IPS-18a (cell line): Measurements from ENCODE around the gene MICALL1.

Experiments
- H3K27ac ChIP-seq: one replicate; pipeline ENCODE4 v1.5.1; 2013; ENCODE audit warnings: low read length
- H3K27me3 ChIP-seq: one replicate; pipeline ENCODE4 v1.6.1; 2013; ENCODE audit warnings: mild to moderate bottlenecking, low read length; ENCODE audit not compliant: control insufficient read depth, insufficient read depth
- H3K36me3 ChIP-seq: one replicate; pipeline ENCODE4 v1.6.1; 2013; ENCODE audit warnings: low read depth, low read length; ENCODE audit not compliant: control insufficient read depth
- H3K4me1 ChIP-seq: one replicate; pipeline ENCODE4 v1.6.1; 2013; ENCODE audit warnings: low read depth, low read length; ENCODE audit not compliant: control insufficient read depth
- H3K4me3 ChIP-seq: one replicate; pipeline ENCODE4 v1.5.1; 2013; ENCODE audit warnings: low read length
- H3K9ac ChIP-seq: one replicate; pipeline ENCODE4 v1.6.1; 2013; ENCODE audit warnings: mild to moderate bottlenecking, low read length, moderate library complexity
- H3K9me3 ChIP-seq: one replicate; pipeline ENCODE4 v1.6.1; 2013; ENCODE audit warnings: low read depth, low read length; ENCODE audit not compliant: control insufficient read depth

Gene MICALL1

GRCh38 chr22:37983860-37984791 lies 78.0 kb downstream of the MICALL1 start, which contains the start of gene SOX10:
TSS of gene SOX10 (minus strand) at chr22:37984555. CDS start at chr22:37983784, 771 bp downstream.
- Histone ChIP-seq H3K27me3 (peaks cover 12% of the 10 kb centered on the region), H3K9ac (no peak within 1 kb of the TSS), H3K4me3 (peak within 1 kb of the TSS; percentile 34)

GRCh38 chr22:37985050-37985585 lies 79.0 kb downstream of the MICALL1 start:
- no peak overlapping the region for H3K9ac ChIP-seq
- H3K36me3 ChIP-seq: no peaks in the 10 kb centered on the region
- peaks cover 12% of the 10 kb centered on the region for H3K27me3 ChIP-seq
- no peaks in the 10 kb centered on the region for H3K9me3 ChIP-seq
- H3K4me3 ChIP-seq: no peak overlapping the region
- no peak overlapping the region for H3K27ac ChIP-seq
- H3K4me1 ChIP-seq: peaks cover 2% of the 10 kb centered on the region

More at GRCh38 chr22:37983860-37984791, 78.0 kb downstream of the MICALL1 start, which contains the start of gene SOX10:
- no peaks in the 10 kb centered on the region for H3K9me3 ChIP-seq
- H3K27ac ChIP-seq: no peak within 1 kb of the TSS
- H3K4me1 ChIP-seq: peaks cover 6% of the 10 kb centered on the region
- no peaks in the 10 kb centered on the region for H3K36me3 ChIP-seq

DNA sequence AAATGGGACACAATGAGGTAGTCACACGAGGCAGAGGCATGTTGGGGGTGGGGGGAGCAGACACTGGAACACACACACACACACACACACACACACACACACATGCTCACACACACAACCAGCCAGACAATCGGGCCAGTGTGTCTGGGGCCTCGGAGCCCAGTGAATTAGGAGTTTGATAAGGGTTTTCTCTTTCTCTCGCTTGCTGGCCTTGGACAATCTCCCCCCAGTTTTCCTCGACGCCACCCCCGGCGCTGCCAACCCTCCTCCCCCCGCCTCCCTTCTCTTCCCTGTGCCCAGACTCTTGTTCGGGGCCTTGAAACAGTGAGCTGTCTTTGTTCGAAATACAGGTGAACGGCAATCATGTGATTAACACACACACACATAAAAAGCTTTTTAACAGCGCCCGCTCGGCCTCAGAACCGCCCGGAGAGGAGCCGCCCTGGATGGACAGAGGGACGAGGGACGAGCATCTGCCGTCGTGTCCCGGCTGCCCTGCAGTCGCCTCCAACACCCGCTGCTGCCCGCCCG lies 79.7 kb downstream of the MICALL1 start:
- no peak overlapping the region for H3K9ac ChIP-seq
- H3K9me3 ChIP-seq: no peaks in the 10 kb centered on the region
- no peak overlapping the region for H3K4me3 ChIP-seq
- H3K36me3 ChIP-seq: no peaks in the 10 kb centered on the region
- peaks cover 2% of the 10 kb centered on the region for H3K4me1 ChIP-seq
- peaks cover 12% of the 10 kb centered on the region for H3K27me3 ChIP-seq
- H3K27ac ChIP-seq: no peak overlapping the region

- Histone ChIP-seq H3K27me3 (peaks cover 12% of the 10 kb centered on the region), H3K27ac (no peak overlapping the region), H3K9ac (no peak overlapping the region), H3K4me3 (no peak overlapping the region), H3K4me1 (peaks cover 2% of the 10 kb centered on the region), H3K9me3 (no peaks in the 10 kb centered on the region), H3K36me3 (no peaks in the 10 kb centered on the region)
These were observed 80.3 kb downstream of the MICALL1 start for GRCh38 chr22:37986371-37986770.

DNA sequence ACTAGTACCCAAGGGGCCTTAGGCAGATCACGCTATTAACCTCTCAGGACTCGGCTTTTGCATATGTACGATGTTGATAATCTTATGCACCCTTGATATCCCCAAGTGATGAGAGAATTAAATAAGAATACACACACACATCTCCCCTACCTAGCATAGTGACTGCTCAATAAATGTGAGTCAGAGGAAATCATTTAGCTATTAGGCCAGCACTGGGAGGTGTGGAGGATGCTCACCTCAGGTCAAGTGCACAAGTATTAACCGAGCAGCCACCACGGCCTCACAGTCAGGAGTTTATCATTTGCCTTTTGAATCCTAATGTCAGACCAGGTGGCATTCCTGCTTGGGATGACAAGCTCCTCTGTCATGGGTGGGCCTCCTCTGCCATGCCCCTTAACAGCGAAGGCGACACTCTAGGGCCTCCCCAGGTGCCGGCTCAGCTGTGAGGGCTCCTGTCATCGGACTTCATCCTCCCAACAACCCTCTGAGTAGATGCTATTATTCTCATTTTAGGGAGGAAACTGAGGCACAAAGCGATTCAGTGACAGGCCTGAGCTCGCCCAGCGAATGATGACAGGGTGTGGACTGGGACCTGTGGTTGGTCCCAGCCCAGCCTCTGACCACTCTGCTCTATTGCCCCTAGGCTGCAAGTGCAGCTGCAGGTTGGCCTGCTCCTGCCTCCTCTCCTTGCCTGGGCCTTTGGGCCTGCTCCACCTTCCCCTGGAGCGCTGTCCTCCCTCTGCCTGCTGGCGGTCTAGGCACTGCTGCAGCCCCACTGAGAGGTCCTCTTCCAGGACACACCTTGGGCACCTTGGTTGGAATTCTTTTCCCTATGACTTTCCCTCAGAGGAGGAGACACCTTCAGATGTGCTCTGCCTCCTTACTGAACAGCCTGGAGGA lies 83.3 kb downstream of the MICALL1 start:
- no peak overlapping the region for H3K27ac ChIP-seq
- H3K9ac ChIP-seq: no peak overlapping the region
- peaks cover 2% of the 10 kb centered on the region for H3K4me1 ChIP-seq
- H3K27me3 ChIP-seq: no peaks in the 10 kb centered on the region
- no peak overlapping the region for H3K4me3 ChIP-seq
- no peaks in the 10 kb centered on the region for H3K9me3 ChIP-seq
- no peaks in the 10 kb centered on the region for H3K36me3 ChIP-seq

DNA sequence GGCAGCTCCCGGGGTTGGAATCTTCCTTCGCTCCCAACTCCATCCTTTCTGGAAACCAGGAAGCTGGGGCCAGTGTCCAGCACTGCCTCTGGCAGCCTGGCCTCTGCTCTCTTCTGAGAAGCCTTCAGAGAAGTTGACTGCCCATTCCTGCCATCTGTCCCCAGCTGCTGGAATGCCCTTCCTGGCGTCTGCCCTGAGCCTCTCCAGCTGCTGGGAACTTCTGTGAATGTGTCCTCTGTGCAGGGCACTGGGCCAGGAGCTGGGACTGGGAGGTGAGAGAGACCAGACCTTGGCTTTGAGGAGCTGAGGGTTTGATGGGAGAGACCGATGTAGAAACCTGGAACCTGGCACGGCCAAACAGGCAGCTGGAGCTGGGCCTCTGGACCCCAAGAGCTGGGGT lies 84.2 kb downstream of the MICALL1 start:
- H3K4me3 ChIP-seq: no peak overlapping the region
- H3K9ac ChIP-seq: no peak overlapping the region
- H3K27ac ChIP-seq: no peak overlapping the region
- no peaks in the 10 kb centered on the region for H3K36me3 ChIP-seq
- no peaks in the 10 kb centered on the region for H3K9me3 ChIP-seq
- no peaks in the 10 kb centered on the region for H3K4me1 ChIP-seq
- no peaks in the 10 kb centered on the region for H3K27me3 ChIP-seq

DNA sequence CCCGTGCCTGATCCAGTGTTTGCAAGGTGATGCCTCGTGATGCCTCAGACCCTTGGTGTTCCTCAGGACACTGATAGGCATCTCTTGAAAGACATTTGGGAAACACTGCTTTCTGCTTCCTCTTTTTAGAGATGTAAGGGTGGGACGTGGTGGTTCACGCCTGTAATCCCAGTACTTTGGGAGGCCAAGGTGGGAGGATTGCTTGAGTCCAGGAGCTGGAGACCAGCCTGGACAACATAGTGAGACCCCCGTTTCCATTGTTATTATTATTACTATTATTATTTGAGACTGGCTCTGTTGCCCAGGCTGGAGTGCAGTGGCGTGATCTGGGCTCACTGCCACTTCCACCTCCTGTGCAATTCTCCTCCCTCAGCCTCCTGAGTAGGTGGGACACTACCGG lies 84.8 kb downstream of the MICALL1 start:
- Histone ChIP-seq H3K27me3 (no peaks in the 10 kb centered on the region), H3K36me3 (no peaks in the 10 kb centered on the region), H3K9me3 (no peaks in the 10 kb centered on the region), H3K27ac (no peak overlapping the region), H3K4me3 (no peak overlapping the region), H3K4me1 (no peaks in the 10 kb centered on the region), H3K9ac (no peak overlapping the region)

DNA sequence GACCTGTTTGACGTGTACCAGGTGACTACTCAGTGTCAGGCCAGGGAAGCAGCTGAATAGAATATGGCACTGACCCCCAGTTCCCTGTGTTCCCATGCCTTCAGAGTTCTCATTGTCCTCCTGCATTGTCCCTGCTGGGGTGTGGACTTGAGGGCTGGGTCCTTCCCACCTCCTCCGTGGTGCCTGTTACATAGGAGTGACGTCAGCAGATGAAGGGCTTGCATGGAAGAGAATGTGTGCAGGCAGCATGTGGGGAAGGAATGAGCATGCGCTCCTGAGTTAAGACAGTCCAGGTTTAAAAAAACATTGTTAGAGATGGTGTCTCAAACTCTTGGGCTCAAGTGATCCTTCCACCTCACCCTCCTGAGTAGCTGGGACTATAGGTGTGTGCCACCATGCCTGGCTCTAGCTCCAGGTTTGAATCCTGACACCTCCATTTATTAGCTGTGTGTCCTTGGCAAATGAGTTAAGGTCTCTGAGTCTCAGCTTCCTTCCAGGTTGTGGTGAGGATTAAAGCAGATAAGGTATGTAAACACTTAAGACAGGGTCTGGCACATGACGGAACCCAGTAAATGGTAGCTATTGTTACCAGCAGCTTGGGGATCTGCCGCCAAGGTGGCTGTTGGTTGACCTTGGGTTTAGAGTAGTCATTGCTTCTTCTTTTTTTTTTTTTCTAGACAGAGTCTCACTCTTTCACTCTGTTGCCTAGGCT lies 85.8 kb downstream of the MICALL1 start:
- H3K9me3 ChIP-seq: no peaks in the 10 kb centered on the region
- H3K9ac ChIP-seq: no peak overlapping the region
- no peaks in the 10 kb centered on the region for H3K36me3 ChIP-seq
- no peaks in the 10 kb centered on the region for H3K27me3 ChIP-seq
- no peak overlapping the region for H3K4me3 ChIP-seq
- H3K27ac ChIP-seq: no peak overlapping the region
- no peaks in the 10 kb centered on the region for H3K4me1 ChIP-seq
